ENCODE results near the gene ARID3C. TPM values are rescaled to one million over a fixed set of nuclear protein-coding genes. Genes with fewer than 3 reads are reported as not detected.

ARID3C gene
- total and polyA plus RNA-seq, 2 donors (not counting 3 experiments of a cell fraction or from before 2014, with no cell fraction given): not detected

DNA sequence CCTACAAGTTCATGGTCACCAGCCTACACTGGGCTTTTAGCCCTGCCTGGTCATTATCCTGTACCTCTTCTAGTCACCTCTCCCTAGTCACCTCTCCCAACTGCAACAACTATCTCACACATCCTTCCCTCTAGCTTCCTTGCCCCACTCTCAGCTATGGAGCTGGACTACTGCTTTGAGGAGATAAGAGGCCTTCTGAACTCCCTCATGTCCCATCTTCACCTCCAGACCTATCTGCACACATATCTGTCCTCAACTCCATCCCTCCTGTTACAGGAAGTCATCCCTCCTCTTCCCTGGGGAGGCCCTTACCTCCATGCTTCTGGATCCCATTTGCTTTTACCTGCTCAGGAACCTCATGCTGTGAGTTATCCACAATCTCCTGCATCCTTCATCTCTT lies 22.7 kb downstream of the ARID3C start:
- peaks cover 2% of the 10 kb centered on the region for H3K4me1 ChIP-seq (ENCODE audit: control insufficient read depth, extremely low read depth, insufficient read depth, low read length)
- no peaks in the 10 kb centered on the region for H4K20me1 ChIP-seq (replicated peaks; ENCODE audit: control insufficient read depth, extremely low read depth, insufficient read depth, low read length)
- FAIRE-seq: no peak
- no peaks in the 10 kb centered on the region for H3K79me2 ChIP-seq (ENCODE audit: control insufficient read depth, insufficient read depth, low read length)
- dilution Hi-C loops (cut with MboI; ENCODE audit: extremely low pct_ligation_motif_present, low sequenced_read_pairs) (no loop called here), intact Hi-C loops (cut with micrococcal nuclease) (no loop called here)
- BruUV-seq (replicated peaks): no TSS peak
- POLR2A ChIA-PET: no interaction called here
- no peak for TF ChIP-seq FOS (IDR thresholded peaks at IDR 0.05; ENCODE audit: borderline replicate concordance, insufficient read depth, low read length)
- H3K9me3 ChIP-seq (replicated peaks; ENCODE audit: control insufficient read depth, insufficient read depth, low read length): no peaks in the 10 kb centered on the region
- H3K9ac ChIP-seq (replicated peaks; ENCODE audit: extremely low read depth, insufficient read depth, low read length): no peak overlapping the region
- no peak overlapping the region for H2AFZ ChIP-seq (ENCODE audit: low read depth, low read length)
- H3K27ac ChIP-seq (ENCODE audit: insufficient read depth, low read depth, low read length): no peak overlapping the region
- peaks cover 0 to 10% of the 10 kb centered on the region in 2 experiments for H3K27me3 ChIP-seq (ENCODE audit: control insufficient read depth in 2 of 2, insufficient read depth in 2 of 2, low read length in 2 of 2)
- H3K36me3 ChIP-seq (ENCODE audit: control insufficient read depth in 2 of 2, extremely low read depth in 1 of 2, insufficient read depth in 2 of 2, low read length in 2 of 2): no peaks in the 10 kb centered on the region
- no peaks in the 10 kb centered on the region for H3K9me1 ChIP-seq (replicated peaks; ENCODE audit: control insufficient read depth, extremely low read depth, insufficient read depth, low read length)
- no peak for DNase-seq (ENCODE audit: low read depth, low spot score)
- no peak overlapping the region for H3K4me2 ChIP-seq (ENCODE audit: insufficient read depth, low read length)
- CTCF ChIA-PET: interaction anchor here (1.6 to 5.8 kb wide), 8 partner anchors 9 to 203 kb away, joined by 3 to 104 read pairs (median 34); no protein-coding TSS in a partner anchor
- no peak overlapping the region for H3K4me3 ChIP-seq (replicated peaks in 1 of 3; ENCODE audit: insufficient read depth in 1 of 3, low read depth in 1 of 3, low read length in 3 of 3)

GRCh38 chr9:34603610-34604231 lies 25.1 kb downstream of the ARID3C start:
- peak; percentile 77 for DNase-seq (ENCODE audit: low read depth, low spot score)
- H3K9me1 ChIP-seq (replicated peaks; ENCODE audit: control insufficient read depth, extremely low read depth, insufficient read depth, low read length): no peaks in the 10 kb centered on the region
- intact Hi-C loops (cut with micrococcal nuclease) (loop anchor here (1.0 kb wide), 4 partner anchors 56 to 271 kb away; no protein-coding TSS in a partner anchor), dilution Hi-C loops (cut with MboI; ENCODE audit: extremely low pct_ligation_motif_present, low sequenced_read_pairs) (no loop called here)
- H3K4me1 ChIP-seq (ENCODE audit: control insufficient read depth, extremely low read depth, insufficient read depth, low read length): no peaks in the 10 kb centered on the region
- H3K4me3 ChIP-seq (replicated peaks in 1 of 3; ENCODE audit: insufficient read depth in 1 of 3, low read depth in 1 of 3, low read length in 3 of 3): no peak overlapping the region
- no peaks in the 10 kb centered on the region for H4K20me1 ChIP-seq (replicated peaks; ENCODE audit: control insufficient read depth, extremely low read depth, insufficient read depth, low read length)
- H2AFZ ChIP-seq (ENCODE audit: low read depth, low read length): no peak overlapping the region
- H3K9ac ChIP-seq (replicated peaks; ENCODE audit: extremely low read depth, insufficient read depth, low read length): no peak overlapping the region
- BruUV-seq (replicated peaks): no TSS peak
- no peak overlapping the region for H3K27ac ChIP-seq (ENCODE audit: insufficient read depth, low read depth, low read length)
- FAIRE-seq: peak; percentile 87
- no peaks in the 10 kb centered on the region for H3K79me2 ChIP-seq (ENCODE audit: control insufficient read depth, insufficient read depth, low read length)
- no peak overlapping the region for H3K4me2 ChIP-seq (ENCODE audit: insufficient read depth, low read length)
- H3K9me3 ChIP-seq (replicated peaks; ENCODE audit: control insufficient read depth, insufficient read depth, low read length): no peaks in the 10 kb centered on the region
- POLR2A ChIA-PET: interaction anchor here (1.4 kb wide), 1 partner anchor 102 kb away, joined by 3 read pairs; no protein-coding TSS in a partner anchor
- CTCF ChIA-PET: interaction anchor here (0.5 to 5.8 kb wide), 50 partner anchors 9 to 348 kb away, joined by 3 to 104 read pairs (median 5); partner anchors contain the start of genes DCTN3, ENHO, MYORG and RPP25L
- H3K27me3 ChIP-seq (ENCODE audit: control insufficient read depth in 2 of 2, insufficient read depth in 2 of 2, low read length in 2 of 2): peaks cover 0 to 10% of the 10 kb centered on the region in 2 experiments
- TF ChIP-seq, protein P1, sequence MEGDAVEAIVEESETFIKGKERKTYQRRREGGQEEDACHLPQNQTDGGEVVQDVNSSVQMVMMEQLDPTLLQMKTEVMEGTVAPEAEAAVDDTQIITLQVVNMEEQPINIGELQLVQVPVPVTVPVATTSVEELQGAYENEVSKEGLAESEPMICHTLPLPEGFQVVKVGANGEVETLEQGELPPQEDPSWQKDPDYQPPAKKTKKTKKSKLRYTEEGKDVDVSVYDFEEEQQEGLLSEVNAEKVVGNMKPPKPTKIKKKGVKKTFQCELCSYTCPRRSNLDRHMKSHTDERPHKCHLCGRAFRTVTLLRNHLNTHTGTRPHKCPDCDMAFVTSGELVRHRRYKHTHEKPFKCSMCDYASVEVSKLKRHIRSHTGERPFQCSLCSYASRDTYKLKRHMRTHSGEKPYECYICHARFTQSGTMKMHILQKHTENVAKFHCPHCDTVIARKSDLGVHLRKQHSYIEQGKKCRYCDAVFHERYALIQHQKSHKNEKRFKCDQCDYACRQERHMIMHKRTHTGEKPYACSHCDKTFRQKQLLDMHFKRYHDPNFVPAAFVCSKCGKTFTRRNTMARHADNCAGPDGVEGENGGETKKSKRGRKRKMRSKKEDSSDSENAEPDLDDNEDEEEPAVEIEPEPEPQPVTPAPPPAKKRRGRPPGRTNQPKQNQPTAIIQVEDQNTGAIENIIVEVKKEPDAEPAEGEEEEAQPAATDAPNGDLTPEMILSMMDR (IDR thresholded peaks at IDR 0.05; ENCODE audit: extremely low read depth in 1 of 2, insufficient read depth in 1 of 2, low read depth in 1 of 2, low read length in 2 of 2): peak; percentile 85 to 89
- TF ChIP-seq JUN (IDR thresholded peaks at IDR 0.05; ENCODE audit: borderline replicate concordance, insufficient read depth, insufficient read length, low read depth): no peak
- no peaks in the 10 kb centered on the region for H3K36me3 ChIP-seq (ENCODE audit: control insufficient read depth in 2 of 2, extremely low read depth in 1 of 2, insufficient read depth in 2 of 2, low read length in 2 of 2)

Measured in endothelial cell of umbilical vein (primary cell).